HL-60/S4 treated with retinoic acid at 250 ng/mL for 4 days and 3 days (cell line): ENCODE measurements around the gene NTHL1.

Experiments
- in situ Hi-C: fragments of 300-500 bp; cut with MboI; formaldehyde crosslinking; loops from 2 replicates; pipeline ENCODE4 v1.7.0; 2022; ENCODE audit warnings: low sequenced_read_pairs

The NTHL1 gene

DNA sequence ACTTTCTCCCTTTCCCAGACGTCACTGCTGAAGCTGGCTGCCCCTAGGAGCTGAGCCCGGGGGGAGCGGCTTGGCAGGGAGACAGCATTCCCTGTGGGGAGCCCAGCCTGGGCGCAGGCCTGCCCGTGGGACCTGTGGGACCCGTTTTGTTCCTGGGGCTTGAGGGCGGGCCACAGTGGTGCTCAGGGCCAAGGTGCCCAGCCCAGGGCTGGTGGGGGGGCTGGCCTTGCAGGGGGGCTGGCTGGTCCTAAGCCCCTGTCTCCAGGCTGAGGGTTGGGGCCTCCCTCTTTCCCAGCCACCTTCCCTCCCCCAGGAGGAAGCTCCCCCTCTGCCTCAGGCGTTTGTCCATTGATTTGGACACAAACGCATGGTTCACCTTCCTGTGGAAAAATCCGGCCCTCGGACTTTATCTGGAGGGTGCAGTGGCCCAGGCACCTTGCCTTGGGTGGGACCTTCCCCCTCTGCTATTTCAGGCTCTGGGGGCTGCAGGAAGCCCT, 16.5 kb downstream of the NTHL1 start:
- in situ Hi-C loops = no loop called here

DNA sequence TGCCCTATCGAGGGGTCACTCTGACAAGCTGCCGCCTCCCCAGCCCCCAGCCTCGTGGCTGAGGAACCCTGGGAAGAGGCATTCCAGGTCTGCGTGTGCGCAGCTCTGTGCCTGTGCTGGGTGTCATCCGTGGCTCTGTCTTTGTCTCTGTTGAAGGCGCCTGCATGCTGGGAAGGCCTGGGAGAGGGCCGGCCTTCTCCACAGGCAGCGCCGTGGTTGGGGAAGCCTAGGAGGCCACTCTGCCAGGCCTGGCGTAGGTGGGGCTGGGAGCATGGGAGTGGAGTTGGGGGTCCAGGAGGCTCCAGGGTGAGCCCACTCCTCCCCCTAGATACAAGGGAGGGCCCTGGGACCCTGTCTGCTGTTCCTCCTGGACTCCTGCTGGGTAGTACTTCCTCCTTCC, 17.6 kb downstream of the NTHL1 start:
- in situ Hi-C loops = no loop called here

DNA sequence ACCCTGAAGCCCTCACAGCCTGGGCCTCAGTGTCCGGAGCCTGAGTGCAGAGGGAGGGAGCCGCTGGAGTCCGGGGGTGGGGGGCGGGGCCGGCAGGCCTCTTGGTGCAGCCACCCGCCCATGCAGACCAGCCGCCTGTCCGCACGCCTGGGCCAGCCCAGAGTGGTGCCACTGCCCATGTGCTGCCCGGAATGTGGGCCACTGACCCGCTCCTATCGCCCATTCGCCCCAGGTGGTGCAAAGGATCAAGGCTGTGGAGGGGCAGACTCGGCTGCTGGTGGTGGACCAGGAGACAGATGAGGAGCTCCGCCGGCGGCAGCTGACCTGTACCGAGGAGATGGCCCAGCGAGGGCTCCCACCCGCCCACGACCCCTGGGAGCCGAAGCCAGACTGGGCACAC, 18.3 kb downstream of the NTHL1 start:
- in situ Hi-C loops = no loop called here

DNA sequence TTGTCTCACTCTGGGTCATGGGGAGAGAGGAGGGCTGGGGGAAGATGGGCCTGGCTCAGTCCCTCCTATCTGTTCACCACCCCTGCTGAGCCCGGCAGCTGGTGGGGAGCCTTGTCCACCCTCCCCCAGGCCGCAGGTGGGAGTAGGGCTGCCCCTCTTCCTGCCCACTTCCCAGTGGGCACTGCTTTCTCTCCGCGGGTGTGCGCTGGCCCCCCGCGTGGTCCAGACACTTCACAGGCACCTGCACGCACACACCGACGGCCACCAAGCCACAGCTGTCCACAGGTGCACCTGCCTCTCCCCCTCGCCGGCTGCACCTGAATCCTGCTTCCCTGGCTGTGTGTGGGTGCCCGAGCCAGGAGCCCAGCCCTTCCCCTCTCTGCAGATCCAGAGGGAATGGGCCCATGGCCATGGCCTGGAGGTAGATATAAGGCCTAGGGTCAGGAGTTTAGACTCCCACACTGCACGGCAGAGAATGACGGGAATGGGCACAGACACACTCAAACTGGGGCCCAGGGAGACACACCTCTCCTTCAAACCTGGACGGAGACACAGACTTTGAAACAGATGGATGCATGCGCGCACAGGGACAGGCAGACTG, 18.9 kb downstream of the NTHL1 start:
- in situ Hi-C loops = no loop called here

DNA sequence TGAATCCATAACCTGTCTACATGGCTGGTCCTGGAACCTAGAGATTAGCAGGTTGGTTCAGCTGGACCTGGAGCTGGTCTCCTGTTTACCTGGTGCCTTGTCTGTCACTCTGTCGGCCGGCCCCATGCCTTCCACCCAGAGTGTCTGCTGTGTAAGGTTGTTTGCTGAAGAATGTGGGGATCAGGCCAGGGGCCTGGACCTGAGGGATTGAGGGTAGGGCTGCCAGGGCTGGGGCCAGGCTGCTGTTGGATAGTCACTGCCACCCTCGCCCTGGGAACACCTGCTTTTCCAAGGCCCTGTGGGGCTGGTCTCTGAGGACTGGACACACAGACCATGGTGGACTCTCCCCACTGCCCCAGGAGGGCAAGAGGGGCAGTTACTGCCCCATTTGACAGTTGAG, 19.5 kb downstream of the NTHL1 start:
- in situ Hi-C loops = no loop called here

DNA sequence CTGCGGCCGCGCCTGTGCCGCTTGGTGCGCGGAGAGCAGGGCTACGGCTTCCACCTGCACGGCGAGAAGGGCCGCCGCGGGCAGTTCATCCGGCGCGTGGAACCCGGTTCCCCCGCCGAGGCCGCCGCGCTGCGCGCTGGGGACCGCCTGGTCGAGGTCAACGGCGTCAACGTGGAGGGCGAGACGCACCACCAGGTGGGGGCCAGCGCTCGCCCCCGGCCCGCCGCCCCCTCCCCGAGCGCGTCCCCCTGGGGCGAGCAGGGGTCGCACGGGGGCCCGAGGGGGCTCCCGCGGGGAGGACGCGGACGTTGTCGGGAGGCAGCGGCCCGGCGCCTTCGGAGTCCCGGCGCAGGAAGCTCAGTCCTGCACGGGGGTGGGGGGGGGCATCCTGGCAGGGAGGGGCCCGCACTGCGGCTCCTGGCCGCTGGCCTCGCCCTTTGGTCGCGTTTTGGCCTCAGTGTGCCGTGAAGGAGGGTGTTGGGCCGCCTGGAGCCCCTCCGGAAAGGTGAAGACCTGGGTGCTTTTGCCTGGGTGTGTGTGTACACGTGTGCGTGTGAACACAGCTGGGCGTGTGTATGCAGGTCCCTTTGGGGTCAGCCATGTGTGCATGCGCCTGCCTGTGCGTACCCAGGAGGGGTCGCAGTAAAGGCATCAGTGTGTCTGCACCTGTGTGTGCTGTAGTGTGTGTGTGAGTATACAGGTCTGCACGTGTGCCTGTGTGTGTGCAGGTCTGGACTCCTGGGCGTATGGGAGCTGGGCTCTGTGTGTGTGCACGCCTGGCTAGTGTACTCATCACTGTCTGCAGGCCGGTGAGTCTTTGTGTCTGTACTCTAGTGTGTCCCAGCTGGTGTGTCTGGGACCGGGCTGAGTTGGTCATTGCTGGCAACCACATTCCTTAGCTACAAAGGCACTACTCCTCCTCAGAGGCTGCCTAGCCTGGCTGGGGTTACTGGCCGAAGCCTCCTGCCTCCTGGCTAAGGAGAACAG, 20.3 kb downstream of the NTHL1 start:
- in situ Hi-C loops = no loop called here

DNA sequence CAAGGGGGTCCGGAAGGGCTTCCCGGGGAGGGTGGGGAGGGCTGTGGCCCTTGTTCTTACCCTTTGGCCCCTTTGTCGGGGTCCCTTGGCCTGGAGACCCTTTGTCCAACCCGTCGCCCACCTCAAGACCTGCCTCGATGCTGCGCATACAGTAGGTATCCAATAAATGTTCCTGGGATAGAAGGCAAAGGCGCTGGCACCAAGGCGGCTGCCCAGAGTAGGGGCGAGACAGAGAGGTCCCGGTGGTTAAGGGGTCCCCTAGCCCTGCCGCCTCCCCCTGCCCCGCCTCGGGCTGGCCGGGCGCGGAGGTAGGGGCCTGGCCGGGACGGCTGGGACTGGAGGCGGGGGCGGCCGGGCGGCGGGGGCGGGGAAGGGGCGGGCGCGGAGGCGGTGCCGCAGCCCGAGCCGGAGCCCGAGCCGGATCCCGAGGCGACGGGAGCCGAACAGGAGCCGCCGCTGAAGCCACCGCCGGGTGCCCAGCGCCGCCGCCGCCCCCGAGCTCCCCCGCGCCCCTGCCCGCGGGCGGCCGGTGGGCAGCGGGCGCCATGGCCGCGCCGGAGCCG, 21.1 kb downstream of the NTHL1 start, which contains the start of gene NHERF2:
Gene NHERF2, plus strand, starts transcription at position 442 of the 563 bp plus-strand sequence. Its CDS starts 104 bp downstream, at position 546.
- in situ Hi-C loops = no loop called here

DNA sequence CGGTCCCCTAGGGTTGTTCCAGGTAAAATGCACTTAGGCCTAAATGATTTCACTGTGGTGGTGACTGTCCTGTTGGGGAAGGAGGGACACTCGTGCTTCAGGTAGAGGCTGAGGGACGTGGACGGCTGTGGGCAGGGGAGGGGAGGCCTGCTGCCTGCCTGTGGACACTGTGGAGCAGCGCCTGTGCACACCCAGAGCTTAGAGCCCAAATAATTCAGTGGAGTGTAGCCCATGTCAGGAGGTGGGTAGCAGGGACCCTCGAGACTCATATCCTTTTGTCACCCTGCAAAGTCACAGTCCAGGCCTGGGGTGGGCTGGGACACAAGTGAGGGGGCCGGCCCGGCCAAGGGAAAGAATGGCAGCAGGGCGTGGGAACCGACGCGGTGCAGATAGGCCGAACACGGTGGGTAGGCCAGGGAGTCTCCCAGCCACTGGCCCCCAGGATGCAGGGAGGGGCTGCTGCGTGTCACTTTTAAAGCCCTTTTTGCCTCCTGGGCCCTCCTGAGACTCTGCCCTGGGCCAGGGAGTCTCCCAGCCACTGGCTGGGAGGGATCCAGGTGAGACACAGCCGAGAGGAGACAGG, 21.7 kb downstream of the NTHL1 start:
- in situ Hi-C loops = no loop called here

DNA sequence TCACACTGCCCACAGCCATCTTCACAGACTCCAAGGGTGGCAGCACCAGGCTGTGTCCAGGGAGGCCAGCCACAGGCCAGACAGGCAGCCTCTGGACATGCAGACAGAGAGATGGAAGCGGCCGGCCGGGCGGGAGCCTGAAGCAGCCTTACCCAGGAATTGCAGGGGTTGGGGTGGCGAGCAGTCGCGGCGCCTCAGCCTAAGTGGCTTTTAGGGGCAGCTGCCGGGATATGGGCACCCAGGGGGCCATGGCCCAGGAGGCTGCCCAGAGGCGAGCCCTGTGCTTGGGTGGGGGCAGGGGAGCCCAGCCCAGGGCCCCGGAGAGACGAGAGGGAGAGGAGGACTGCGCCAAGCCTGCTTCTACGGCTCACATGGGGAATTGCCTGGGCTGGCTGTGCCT, 22.4 kb downstream of the NTHL1 start:
- in situ Hi-C loops = no loop called here

DNA sequence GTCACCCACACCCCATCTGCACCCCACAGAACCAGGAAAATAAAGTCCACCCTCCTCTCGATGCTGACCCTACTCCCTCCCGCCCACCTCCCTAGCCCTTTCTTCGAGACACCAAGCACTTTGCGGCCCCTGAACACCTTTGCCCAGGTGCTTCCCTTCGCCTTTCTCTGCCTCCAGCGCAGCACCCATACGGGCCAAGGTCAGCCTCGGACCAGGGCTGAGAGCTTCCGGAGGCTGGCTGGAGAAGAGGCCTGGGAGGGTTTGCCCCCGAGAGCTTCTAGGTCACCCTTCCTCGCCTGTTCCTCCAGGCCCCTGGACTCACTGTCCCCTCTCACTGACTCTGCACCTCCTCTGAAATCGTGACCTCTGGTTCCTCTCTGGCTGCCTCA, 23.6 kb downstream of the NTHL1 start:
- in situ Hi-C loops = loop anchor here (5.0 to 25.0 kb wide), 2 partner anchors 118 to 463 kb away; partner anchors contain the start of gene TBC1D24

DNA sequence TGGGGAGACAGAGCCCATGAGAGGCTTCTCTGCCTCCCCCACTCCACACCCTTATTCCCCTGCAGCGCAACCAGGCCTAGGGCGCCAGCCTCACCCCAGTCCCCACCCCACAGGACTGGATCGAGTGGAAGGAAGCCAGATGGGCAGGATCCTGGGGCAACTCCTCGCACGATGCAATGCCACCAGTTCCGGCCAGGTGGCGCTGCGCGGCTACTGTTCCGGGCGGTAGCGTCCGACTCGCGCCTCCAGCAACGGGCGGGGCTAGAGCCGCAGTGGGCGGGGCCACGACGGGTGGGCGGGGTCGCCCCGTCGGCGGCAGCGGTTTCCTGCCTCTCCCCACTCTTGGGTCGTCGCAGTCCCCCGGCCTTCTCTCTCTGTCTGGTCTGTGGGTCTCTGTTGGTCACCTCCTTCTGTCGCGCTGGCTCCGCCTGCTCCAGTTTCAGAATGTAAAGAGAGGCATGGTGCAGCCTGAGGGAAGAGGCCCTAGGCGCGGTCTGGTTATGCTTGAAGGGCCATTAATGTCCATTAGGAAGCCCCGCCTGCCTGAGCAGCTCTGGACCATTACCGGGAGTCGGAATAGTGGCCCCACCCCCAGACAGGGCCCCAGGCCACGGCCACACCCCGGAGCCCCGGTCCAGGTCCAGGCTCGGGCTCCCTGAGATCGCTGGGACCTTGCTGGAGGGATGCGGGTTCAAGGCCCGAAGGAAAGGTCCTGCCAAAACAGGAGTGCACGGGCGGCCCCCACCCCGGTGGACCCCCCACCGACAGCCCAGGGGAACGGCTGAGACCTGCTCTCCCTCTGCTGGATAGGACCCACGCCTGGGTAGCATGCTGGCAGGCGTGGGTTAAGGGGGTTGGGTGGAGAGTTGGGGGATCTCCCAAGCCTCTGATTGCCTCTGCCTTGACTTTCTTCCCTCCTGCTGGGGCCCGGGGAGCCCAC, 24.3 kb downstream of the NTHL1 start:
- in situ Hi-C loops = loop anchor here (5.0 to 25.0 kb wide), 2 partner anchors 119 to 464 kb away; partner anchors contain the start of gene TBC1D24

DNA sequence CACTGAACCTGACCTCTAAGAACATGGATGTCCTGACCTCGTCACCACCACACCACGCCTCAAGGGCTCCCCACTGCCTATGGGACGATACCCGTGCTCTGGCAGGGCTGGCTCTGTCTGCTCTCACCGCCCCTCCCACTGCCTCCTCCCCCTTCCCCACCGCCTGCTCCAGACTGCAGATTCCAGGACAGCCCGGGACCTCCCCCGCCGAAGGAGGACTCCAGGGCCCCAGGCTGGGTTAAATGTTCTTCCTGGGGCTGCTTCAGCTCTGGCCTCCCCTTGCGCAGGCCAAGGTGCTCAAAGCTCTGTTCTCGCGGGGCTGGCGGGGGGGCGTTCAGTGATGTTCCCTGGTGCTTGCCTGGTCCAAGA, 24.9 kb downstream of the NTHL1 start:
- in situ Hi-C loops = loop anchor here (5.0 to 25.0 kb wide), 2 partner anchors 120 to 465 kb away; partner anchors contain the start of gene TBC1D24

DNA sequence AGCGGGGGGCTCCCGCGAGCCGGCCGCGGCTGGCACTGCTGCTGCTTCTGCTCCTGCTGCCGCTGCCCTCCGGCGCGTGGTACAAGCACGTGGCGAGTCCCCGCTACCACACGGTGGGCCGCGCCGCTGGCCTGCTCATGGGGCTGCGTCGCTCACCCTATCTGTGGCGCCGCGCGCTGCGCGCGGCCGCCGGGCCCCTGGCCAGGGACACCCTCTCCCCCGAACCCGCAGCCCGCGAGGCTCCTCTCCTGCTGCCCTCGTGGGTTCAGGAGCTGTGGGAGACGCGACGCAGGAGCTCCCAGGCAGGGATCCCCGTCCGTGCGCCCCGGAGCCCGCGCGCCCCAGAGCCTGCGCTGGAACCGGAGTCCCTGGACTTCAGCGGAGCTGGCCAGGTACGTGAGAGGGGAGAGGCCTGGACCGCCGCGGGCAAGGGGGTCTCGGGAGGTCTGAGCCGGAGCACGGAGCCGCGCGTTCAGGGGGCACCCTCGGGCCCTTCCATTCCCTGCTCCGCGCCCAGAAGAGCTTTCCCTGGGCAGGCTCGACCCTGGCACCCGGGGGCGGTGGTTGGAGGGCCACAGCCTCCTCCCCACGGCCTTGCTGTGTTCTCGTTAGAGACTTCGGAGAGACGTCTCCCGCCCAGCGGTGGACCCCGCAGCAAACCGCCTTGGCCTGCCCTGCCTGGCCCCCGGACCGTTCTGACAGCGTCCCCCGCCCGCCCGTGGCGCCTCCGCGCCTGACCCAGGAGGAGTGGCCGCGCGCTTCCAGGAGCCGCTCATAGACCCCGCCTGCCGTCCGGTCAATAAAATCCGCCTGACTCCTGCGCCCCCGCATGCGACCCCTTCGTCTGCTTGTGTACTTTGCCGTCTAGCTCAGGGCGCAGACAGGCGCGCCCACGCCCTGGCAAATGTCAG, 27.5 kb downstream of the NTHL1 start:
- in situ Hi-C loops = loop anchor here (5.0 to 25.0 kb wide), 2 partner anchors 122 to 467 kb away; partner anchors contain the start of gene TBC1D24

DNA sequence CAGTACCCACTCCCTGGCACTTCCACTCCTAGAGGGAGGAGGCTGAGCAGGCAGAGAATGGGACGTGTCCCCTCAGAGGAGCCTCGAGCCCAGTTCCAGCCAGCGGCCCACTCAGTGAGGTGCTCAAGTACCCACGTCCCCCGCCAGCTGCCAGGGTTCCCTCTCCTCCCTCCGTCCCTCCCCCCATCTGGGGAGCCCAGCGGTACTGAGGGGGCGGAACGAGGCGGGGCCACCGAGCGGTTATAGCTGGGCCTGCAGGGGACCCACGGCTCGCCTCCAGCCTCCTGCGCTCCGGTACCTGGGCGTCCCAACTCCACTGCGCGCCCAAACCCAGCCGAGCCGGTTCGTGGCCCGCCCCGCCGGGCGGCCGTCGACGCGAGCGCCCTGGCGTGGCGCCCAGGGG, 28.1 kb downstream of the NTHL1 start, which contains the start of gene NPW:
Gene NPW, plus strand, starts transcription at position 268 of the 403 bp plus-strand sequence.
- in situ Hi-C loops = loop anchor here (25.0 kb wide), 1 partner anchor 468 kb away; the partner anchor contains the start of gene TBC1D24

DNA sequence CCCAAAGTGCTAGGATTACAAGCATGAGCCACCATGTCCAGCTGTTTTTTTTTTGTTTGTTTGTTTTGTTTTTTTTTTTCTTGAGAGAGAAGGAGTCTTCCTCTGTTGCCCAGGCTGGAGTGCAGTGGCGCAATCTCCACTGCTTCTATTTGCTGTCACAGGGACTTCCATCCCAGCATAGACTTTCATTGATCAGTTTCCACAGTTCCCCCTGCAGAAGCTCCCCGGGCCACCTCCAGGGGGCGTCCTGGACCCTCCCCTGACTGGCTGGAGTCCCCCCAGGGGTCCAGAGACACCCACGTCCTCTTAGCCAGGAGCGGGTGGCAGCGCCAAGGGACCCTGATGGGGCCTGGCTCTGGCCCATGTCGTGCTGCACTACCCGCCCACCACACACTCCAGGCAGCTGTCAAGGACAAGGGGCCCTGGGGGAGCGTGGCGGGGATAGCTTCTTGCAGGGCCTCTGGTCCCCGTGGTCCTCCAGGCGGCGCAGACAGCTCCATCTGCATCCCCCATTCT, 31.2 kb downstream of the NTHL1 start:
- in situ Hi-C loops = loop anchor here (25.0 kb wide), 1 partner anchor 471 kb away; the partner anchor contains the start of gene TBC1D24

DNA sequence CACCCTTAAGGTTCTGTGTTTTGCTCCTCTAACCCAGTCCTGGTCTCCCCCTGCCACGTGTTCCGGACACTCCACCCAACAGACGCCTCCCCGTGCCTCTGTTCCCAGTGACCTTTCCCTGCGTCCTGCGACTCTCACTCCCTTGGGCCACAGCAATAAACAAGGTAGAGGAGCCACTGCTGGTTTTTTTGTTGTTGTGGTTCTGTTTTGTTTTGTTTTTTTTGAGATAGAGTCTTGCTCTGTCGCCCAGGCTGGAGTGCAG, 31.8 kb downstream of the NTHL1 start:
- in situ Hi-C loops = loop anchor here (25.0 kb wide), 1 partner anchor 471 kb away; the partner anchor contains the start of gene TBC1D24

DNA sequence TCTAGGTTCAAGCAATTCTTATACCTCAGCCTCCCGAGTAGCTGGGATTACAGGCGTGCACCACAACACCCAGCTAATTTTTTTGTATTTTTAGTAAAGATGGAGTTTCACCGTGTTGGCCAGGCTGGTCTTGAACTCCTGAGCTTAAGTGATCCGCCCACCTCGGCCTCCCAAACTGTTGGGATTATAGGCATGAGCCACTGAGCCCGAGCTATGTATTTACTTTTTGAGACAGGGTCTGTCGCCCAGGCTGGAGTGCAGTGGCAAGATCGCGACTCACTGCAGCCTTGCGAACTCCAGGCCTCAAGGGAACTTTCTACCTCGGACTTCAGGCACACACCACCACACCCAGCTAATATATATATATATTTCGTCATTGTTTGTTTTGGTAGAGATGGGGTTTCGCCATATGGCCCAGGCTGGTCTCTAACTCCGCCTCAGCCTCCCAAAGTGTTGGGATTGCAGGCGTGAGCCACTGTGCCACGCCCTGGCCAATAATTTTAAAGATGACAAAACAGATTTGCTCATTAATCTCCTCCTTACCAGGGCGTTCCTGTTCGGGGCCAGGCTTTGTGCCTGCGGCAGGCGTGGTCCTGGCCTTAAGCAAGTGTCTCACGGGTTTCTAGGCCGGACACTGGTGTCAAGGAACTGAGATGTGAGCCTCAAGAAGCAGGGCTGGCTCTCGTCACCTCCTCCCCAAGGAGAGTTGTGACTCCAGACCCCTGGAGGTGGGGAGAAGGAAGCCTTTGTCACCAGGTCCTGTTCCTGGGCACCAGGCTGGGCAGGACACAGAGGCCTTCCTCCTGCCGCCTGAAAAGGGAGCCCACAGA, 32.3 kb downstream of the NTHL1 start:
- in situ Hi-C loops = loop anchor here (25.0 kb wide), 1 partner anchor 472 kb away; the partner anchor contains the start of gene TBC1D24
